A549 (cell line): ENCODE results near the gene VLDLR. TPM values are rescaled to one million over a fixed set of nuclear protein-coding genes. Genes with fewer than 3 reads are reported as not detected.

Experiments
- ATAC-seq, 2 experiments: fragments of 200-7000 bp in 1 of 2; fragments of >200 bp in 1 of 2; cut with Nextera tagmentation in 1 of 2; cut with Tn5 transposase in 1 of 2; 3 replicates each; pipeline versions ENCODE4 v1.8.0 to v1.9.1; 2018 to 2020; ENCODE audit warnings: mild to moderate bottlenecking in 1 of 2, moderate library complexity in 1 of 2
- CTCF ChIA-PET: fragments of 300-600 bp; sonication (Branson Sonifier 250); formaldehyde crosslinking; extraction: SDS; loops from one replicate; lab custom pipeline; 2021; ENCODE audit warnings: antibody characterized with exemption, inconsistent platforms; lab: Yijun Ruan, JAX
- POLR2A ChIA-PET: fragments of 350-600 bp; formaldehyde crosslinking; extraction: SDS; loops from one replicate; lab custom pipeline; 2021; ENCODE audit warnings: antibody characterized with exemption, inconsistent platforms; lab: Yijun Ruan, JAX
- DNase-seq, 2 experiments: peaks; one replicate each; pipeline versions ENCODE4 v3.0.0 to v3.0.0-alpha.2; 2011 to 2016; ENCODE audit warnings: low read depth in 1 of 2, low spot score in 1 of 2
- FAIRE-seq: peaks from 2 replicates; lab custom pipeline; 2011; peaks lifted over from hg19 to GRCh38; lab: Jason Lieb, UNC
- H3K27ac ChIP-seq, 2 experiments: fragments of >200 bp; sonication (Bioruptor Twin); formaldehyde crosslinking; 3 replicates each; pipeline ENCODE4 v1.5.1; 2016 to 2017
- H3K4me1 ChIP-seq: fragments of >200 bp; sonication (Bioruptor Twin); formaldehyde crosslinking; 3 replicates; pipeline ENCODE4 v1.6.1; 2016
- H3K4me2 ChIP-seq: fragments of >200 bp; sonication (Bioruptor Twin); formaldehyde crosslinking; 3 replicates; pipeline ENCODE4 v1.6.1; 2016
- H3K4me3 ChIP-seq: fragments of >200 bp; sonication (Bioruptor Twin); formaldehyde crosslinking; 3 replicates; pipeline ENCODE4 v1.5.1; 2016
- H3K9me3 ChIP-seq: fragments of >200 bp; sonication (Bioruptor Twin); formaldehyde crosslinking; 3 replicates; pipeline ENCODE4 v1.6.1; 2016
- ATOH8 ChIP-seq: fragments of 250-450 bp; sonication (Bioruptor Pico); IDR thresholded peaks from 2 replicates; pipeline ENCODE4 v1.5.0; 2020; ENCODE audit warnings: low read depth, mild to moderate bottlenecking, moderate library complexity
- BCL3 ChIP-seq: fragments of >200 bp; sonication (Bioruptor Twin); formaldehyde crosslinking; IDR thresholded peaks from 3 replicates; pipeline ENCODE4 v1.6.1; 2016
- BHLHE40 ChIP-seq: IDR thresholded peaks from 2 replicates; pipeline ENCODE4 v1.6.1; 2012; ENCODE audit warnings: low read depth, low read length, inconsistent platforms
- CEBPB ChIP-seq, 2 experiments: fragments of >200 bp in 1 of 2; sonication (Bioruptor Twin) in 1 of 2; formaldehyde crosslinking in 1 of 2; IDR thresholded peaks; 2 replicates each; pipeline ENCODE4 v1.6.1; 2012 to 2016
- CHD2 ChIP-seq: fragments of 150-350 bp; IDR thresholded peaks from 2 replicates; pipeline ENCODE4 v1.6.1; 2014; ENCODE audit warnings: low read length; ENCODE audit not compliant: partially characterized antibody
- CHD4 ChIP-seq: fragments of 200-600 bp; sonication (generic); IDR thresholded peaks from 2 replicates; pipeline ENCODE4 v1.6.1; 2016; ENCODE audit warnings: antibody characterized with exemption, mild to moderate bottlenecking, borderline replicate concordance
- CTCF ChIP-seq: fragments of >200 bp; sonication (Bioruptor Twin); formaldehyde crosslinking; IDR thresholded peaks from 3 replicates; pipeline ENCODE4 v1.5.1; 2016
- E2F6 ChIP-seq: IDR thresholded peaks from 2 replicates; pipeline ENCODE4 v1.6.1; 2012; ENCODE audit warnings: low read depth, borderline replicate concordance
- EP300 ChIP-seq, 2 experiments: fragments of >200 bp; sonication (Bioruptor Twin); formaldehyde crosslinking; IDR thresholded peaks; 2 replicates in 1 of 2; 3 replicates in 1 of 2; pipeline ENCODE4 v1.6.1; 2016 to 2017
- FOSB ChIP-seq: fragments of 250-450 bp; sonication (Bioruptor Pico); IDR thresholded peaks from 2 replicates; pipeline ENCODE4 v1.5.0; 2020; ENCODE audit warnings: mild to moderate bottlenecking, moderate library complexity
- FOXS1 ChIP-seq: fragments of 250-450 bp; sonication (Bioruptor Pico); IDR thresholded peaks from 2 replicates; pipeline ENCODE4 v1.5.0; 2020; ENCODE audit warnings: mild to moderate bottlenecking, moderate library complexity
- HEYL ChIP-seq: fragments of 250-450 bp; sonication (Bioruptor Pico); IDR thresholded peaks from 2 replicates; pipeline ENCODE4 v1.8.0; 2021; ENCODE audit warnings: mild to moderate bottlenecking, moderate library complexity
- HMGXB4 ChIP-seq: fragments of 250-450 bp; sonication (Bioruptor Pico); IDR thresholded peaks from 2 replicates; pipeline ENCODE4 v1.5.0; 2021; ENCODE audit warnings: mild to moderate bottlenecking, moderate library complexity, borderline replicate concordance
- HOXA7 ChIP-seq: fragments of 250-450 bp; sonication (Bioruptor Pico); IDR thresholded peaks from 2 replicates; pipeline ENCODE4 v1.5.0; 2020; ENCODE audit warnings: mild to moderate bottlenecking, moderate library complexity
- JUN ChIP-seq, 2 experiments: fragments of >200 bp; sonication (Bioruptor Twin); formaldehyde crosslinking; IDR thresholded peaks; 2 replicates in 1 of 2; 3 replicates in 1 of 2; pipeline ENCODE4 v1.6.1; 2016 to 2017
- JUNB ChIP-seq: fragments of >200 bp; sonication (Bioruptor Twin); formaldehyde crosslinking; IDR thresholded peaks from 2 replicates; pipeline ENCODE4 v1.6.1; 2016
- MAFK ChIP-seq: fragments of 450-650 bp; IDR thresholded peaks from 2 replicates; pipeline ENCODE4 v1.6.1; 2014; ENCODE audit not compliant: partially characterized antibody
- MYC ChIP-seq: IDR thresholded peaks from 2 replicates; pipeline ENCODE4 v1.6.1; 2012; ENCODE audit warnings: mild to moderate bottlenecking, inconsistent platforms, low read length, improper control_type of control experiment, borderline replicate concordance
- NFE2L2 ChIP-seq: fragments of 150-350 bp; conservative IDR thresholded peaks from 2 replicates; pipeline ENCODE4 v1.6.1; 2014; ENCODE audit warnings: low read length
- NPAS2 ChIP-seq: fragments of 250-450 bp; sonication (Bioruptor Pico); IDR thresholded peaks from 2 replicates; pipeline ENCODE4 v1.8.0; 2022; ENCODE audit warnings: mild to moderate bottlenecking, moderate library complexity, borderline replicate concordance
- RARB ChIP-seq: fragments of 250-450 bp; sonication (Bioruptor Pico); IDR thresholded peaks from 2 replicates; pipeline ENCODE4 v1.8.0; 2021; ENCODE audit warnings: mild to moderate bottlenecking, moderate library complexity
- RFX5 ChIP-seq: fragments of 450-650 bp; IDR thresholded peaks from 2 replicates; pipeline ENCODE4 v1.7.1; 2014; ENCODE audit warnings: antibody characterized with exemption, mild to moderate bottlenecking, moderate library complexity
- SMC3 ChIP-seq: fragments of >200 bp; sonication (Bioruptor Twin); formaldehyde crosslinking; IDR thresholded peaks from 3 replicates; pipeline ENCODE4 v1.6.1; 2018; ENCODE audit warnings: inconsistent platforms
- TFCP2L1 ChIP-seq: fragments of 250-450 bp; sonication (Bioruptor Pico); IDR thresholded peaks from 2 replicates; pipeline ENCODE4 v1.5.0; 2021; ENCODE audit warnings: mild to moderate bottlenecking
- TP53 ChIP-seq: fragments of 250-450 bp; sonication (Bioruptor Pico); IDR thresholded peaks from 2 replicates; pipeline ENCODE4 v1.5.0; 2021; ENCODE audit warnings: mild to moderate bottlenecking, moderate library complexity
- ZC3H11A ChIP-seq: fragments of 450-650 bp; IDR thresholded peaks from 2 replicates; pipeline ENCODE4 v1.6.1; 2014; ENCODE audit warnings: antibody characterized with exemption, mild to moderate bottlenecking
- ZFP36 ChIP-seq: fragments of 450-650 bp; IDR thresholded peaks from 2 replicates; pipeline ENCODE4 v1.6.1; 2014; ENCODE audit warnings: borderline replicate concordance; ENCODE audit not compliant: partially characterized antibody
- WGBS: methylation state at CpG from one replicate; pipeline ENCODE4 v1.1.6; 2017; ENCODE audit errors: missing lambda C conversion rate; 5-methylcytosine and 5-hydroxymethylcytosine counted together
- polyA plus RNA-seq, 4 experiments: library from polyadenylated mRNA; depleted of rRNA in 3 of 4; stranded (reverse); fragments of >200 nt; fragmentation: RNase III in 1 of 4; extraction: RNeasy Plus Mini Kit Qiagen cat#74134 plus additional on column Dnase treatment in 1 of 4; gene quantifications; 2 replicates in 3 of 4; 3 replicates in 1 of 4; pipeline ENCODE4 v1.2.3, GENCODE V29; 2011 to 2017

VLDLR gene
- polyA plus RNA-seq, 2 of the 4 experiments (the other 2 are of a cell fraction) = 27.9 to 49.0 TPM

GRCh38 chr9:2603621-2604020 lies 18.0 kb upstream of the VLDLR start:
- CTCF ChIA-PET = interaction anchor here (0.9 kb wide), 1 partner anchor 9 kb away, joined by 3 read pairs; no protein-coding TSS in a partner anchor
- TF ChIP-seq ZFP36 (no peak), CTCF (no peak), NFE2L2 (no peak), E2F6 (no peak), MYC (no peak), ATOH8 (no peak), SMC3 (no peak), FOSB (CRISPR knock-in tag) (no peak), BHLHE40 (no peak), TP53 (CRISPR knock-in tag) (no peak), HMGXB4 (CRISPR knock-in tag) (no peak), NPAS2 (CRISPR knock-in tag) (no peak), HEYL (no peak), JUN (IDR thresholded peaks at IDR 0.05) (no peak), TFCP2L1 (CRISPR knock-in tag) (no peak), MAFK (no peak), CHD4 (no peak), JUNB (no peak)
- TF ChIP-seq, all 56 proteins: peak for 0
- FAIRE-seq (no peak), ATAC-seq (no peak), DNase-seq (no peak)
- 0 out of 3 replicates have a peak overlapping the region, but pooled peaks have one; percentile 53 for H3K4me2 ChIP-seq
- POLR2A ChIA-PET = interaction anchor here (0.6 to 1.3 kb wide), 2 partner anchors 19 to 222 kb away, joined by 3 read pairs; no protein-coding TSS in a partner anchor
- H3K27ac ChIP-seq = 0 out of 6 replicates have a peak overlapping the region, but pooled peaks of 1 of the 2 experiments have one; percentile 1
- H3K4me1 ChIP-seq = peaks cover 19% of the 10 kb centered on the region
- H3K4me3 ChIP-seq = no peak overlapping the region
- 86% methylated on average over 2 of the region's 2 CpGs for WGBS
- no peaks in the 10 kb centered on the region for H3K9me3 ChIP-seq

- ChIA-PET POLR2A (no interaction called here), CTCF (interaction anchor here (1.1 kb wide), 1 partner anchor 14 kb away, joined by 3 read pairs; no protein-coding TSS in a partner anchor)
- FAIRE-seq (no peak), DNase-seq (no peak)
- no peak overlapping the region for H3K4me3 ChIP-seq
- no peak overlapping the region for H3K27ac ChIP-seq
- WGBS = 75% methylated on average over 3 of the region's 3 CpGs
- no peak for TF ChIP-seq TP53 (CRISPR knock-in tag)
- TF ChIP-seq RARB = no peak
- no peak for TF ChIP-seq BCL3
- no peak for TF ChIP-seq CHD2
- no peak for TF ChIP-seq FOXS1 (CRISPR knock-in tag)
- no peak for TF ChIP-seq MYC
- no peak for TF ChIP-seq CEBPB (IDR thresholded peaks at IDR 0.05)
- no peak for TF ChIP-seq NFE2L2
- no peak for TF ChIP-seq EP300 (IDR thresholded peaks at IDR 0.05)
- TF ChIP-seq ZC3H11A = no peak
- TF ChIP-seq HOXA7 (CRISPR knock-in tag) = no peak
- no peak for TF ChIP-seq CHD4
- no peak for TF ChIP-seq RFX5
- TF ChIP-seq, all 56 proteins: peak for 0
- H3K4me2 ChIP-seq = no peak overlapping the region
- H3K9me3 ChIP-seq = no peaks in the 10 kb centered on the region
- H3K4me1 ChIP-seq = peaks cover 19% of the 10 kb centered on the region
- no peak for ATAC-seq
Observed at GRCh38 chr9:2605246-2605645, 16.3 kb upstream of the VLDLR start.
